GM12878 (cell line): ENCODE results near the gene ULBP2.

Source experiments
- CEBPB ChIP-seq, 2 experiments: fragments of 150-350 bp in 1 of 2; IDR thresholded peaks; 2 replicates each; pipeline ENCODE4 v1.6.1; 2012 to 2014; ENCODE audit warnings: low read depth in 2 of 2, low read length in 2 of 2, borderline replicate concordance in 1 of 2, inconsistent platforms in 1 of 2
- CTCF ChIP-seq, 3 experiments: IDR thresholded peaks in 2 of 3; conservative IDR thresholded peaks in 1 of 3; 2 replicates each; pipeline ENCODE4 v1.5.1; 2011; ENCODE audit warnings: low read depth in 3 of 3, low read length in 3 of 3, mild to moderate bottlenecking in 3 of 3, control low read depth in 2 of 3, moderate library complexity in 2 of 3, inconsistent platforms in 1 of 3, mixed read lengths in 1 of 3; ENCODE audit not compliant: control insufficient read depth in 2 of 3, insufficient read depth in 1 of 3; ENCODE audit errors: extremely low read depth in 1 of 3
- EP300 ChIP-seq, 2 experiments: fragments of 150-350 bp in 1 of 2; IDR thresholded peaks; 2 replicates each; pipeline ENCODE4 v1.6.1; 2011 to 2012; ENCODE audit warnings: low read depth in 2 of 2, low read length in 2 of 2, borderline replicate concordance in 1 of 2, improper control_type of control experiment in 1 of 2, inconsistent platforms in 1 of 2; ENCODE audit not compliant: control insufficient read depth in 1 of 2
- MYC ChIP-seq: IDR thresholded peaks from 2 replicates; pipeline ENCODE4 v1.6.1; 2011; ENCODE audit warnings: mild to moderate bottlenecking, low read length, moderate library complexity, inconsistent platforms; ENCODE audit not compliant: insufficient read depth, insufficient replicate concordance, insufficient read length, severe bottlenecking
- PAX5 ChIP-seq: IDR thresholded peaks from 2 replicates; pipeline ENCODE4 v1.6.1; 2011; ENCODE audit warnings: low read depth, low read length, borderline replicate concordance
- POLR2A ChIP-seq: IDR thresholded peaks from 2 replicates; pipeline ENCODE4 v1.6.1; 2011; ENCODE audit warnings: low read depth, mild to moderate bottlenecking, low read length
- POLR2AphosphoS5 ChIP-seq: IDR thresholded peaks from 2 replicates; pipeline ENCODE4 v1.6.1; 2011; ENCODE audit warnings: mild to moderate bottlenecking, low read length, inconsistent platforms
- RCOR1 ChIP-seq: conservative IDR thresholded peaks from 2 replicates; pipeline ENCODE4 v1.6.1; 2012; ENCODE audit warnings: low read depth, low read length, improper control_type of control experiment
- SREBF2 ChIP-seq: IDR thresholded peaks from 2 replicates; pipeline ENCODE4 v1.6.1; 2012; ENCODE audit warnings: mild to moderate bottlenecking, low read length
- SRF ChIP-seq, 2 experiments: IDR thresholded peaks; 2 replicates each; pipeline ENCODE4 v1.6.1; 2011; ENCODE audit warnings: low read depth in 2 of 2, low read length in 2 of 2, mild to moderate bottlenecking in 1 of 2, moderate library complexity in 1 of 2
- SUPT20H ChIP-seq: IDR thresholded peaks from 2 replicates; pipeline ENCODE4 v1.6.1; 2011; ENCODE audit warnings: low read depth, mild to moderate bottlenecking, low read length, moderate library complexity, borderline replicate concordance; ENCODE audit not compliant: control insufficient read depth
- ZNF687 ChIP-seq: fragments of 450-650 bp; IDR thresholded peaks from 2 replicates; pipeline ENCODE4 v1.6.1; 2017; ENCODE audit warnings: mild to moderate bottlenecking, moderate library complexity
- TF ChIP-seq, protein P1 (sequence below): IDR thresholded peaks from 2 replicates; pipeline ENCODE4 v1.6.1; 2011; ENCODE audit warnings: mild to moderate bottlenecking, low read depth, low read length, moderate library complexity; ENCODE audit not compliant: insufficient replicate concordance

- TF ChIP-seq CTCF (IDR thresholded peaks at IDR 0.05 in 2 of 3, conservative IDR thresholded peaks at IDR 0.05 in 1 of 3; ENCODE audit: control insufficient read depth in 2 of 3, extremely low read depth in 1 of 3, insufficient read depth in 1 of 3, low read depth in 3 of 3, low read length in 3 of 3) (no peak), EP300 (IDR thresholded peaks at IDR 0.05; ENCODE audit: borderline replicate concordance in 1 of 2, control insufficient read depth in 1 of 2, low read depth in 2 of 2, low read length in 2 of 2) (no peak), SRF (IDR thresholded peaks at IDR 0.05; ENCODE audit: low read depth in 2 of 2, low read length in 2 of 2) (no peak), CEBPB (IDR thresholded peaks at IDR 0.05; ENCODE audit: borderline replicate concordance in 1 of 2, low read depth in 2 of 2, low read length in 2 of 2) (no peak), POLR2A (no peak), SUPT20H (no peak), POLR2AphosphoS5 (no peak), RCOR1 (no peak), ZNF687 (no peak), MYC (no peak), SREBF2 (no peak), PAX5 (no peak)
- TF ChIP-seq, protein P1, sequence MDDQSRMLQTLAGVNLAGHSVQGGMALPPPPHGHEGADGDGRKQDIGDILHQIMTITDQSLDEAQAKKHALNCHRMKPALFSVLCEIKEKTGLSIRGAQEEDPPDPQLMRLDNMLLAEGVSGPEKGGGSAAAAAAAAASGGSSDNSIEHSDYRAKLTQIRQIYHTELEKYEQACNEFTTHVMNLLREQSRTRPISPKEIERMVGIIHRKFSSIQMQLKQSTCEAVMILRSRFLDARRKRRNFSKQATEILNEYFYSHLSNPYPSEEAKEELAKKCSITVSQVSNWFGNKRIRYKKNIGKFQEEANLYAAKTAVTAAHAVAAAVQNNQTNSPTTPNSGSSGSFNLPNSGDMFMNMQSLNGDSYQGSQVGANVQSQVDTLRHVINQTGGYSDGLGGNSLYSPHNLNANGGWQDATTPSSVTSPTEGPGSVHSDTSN = no peak
Observed at GRCh38 chr6:149987602-149988107, 45.8 kb downstream of the ULBP2 start.
